Measurements from ENCODE around the gene PLA2G7.

DNA sequence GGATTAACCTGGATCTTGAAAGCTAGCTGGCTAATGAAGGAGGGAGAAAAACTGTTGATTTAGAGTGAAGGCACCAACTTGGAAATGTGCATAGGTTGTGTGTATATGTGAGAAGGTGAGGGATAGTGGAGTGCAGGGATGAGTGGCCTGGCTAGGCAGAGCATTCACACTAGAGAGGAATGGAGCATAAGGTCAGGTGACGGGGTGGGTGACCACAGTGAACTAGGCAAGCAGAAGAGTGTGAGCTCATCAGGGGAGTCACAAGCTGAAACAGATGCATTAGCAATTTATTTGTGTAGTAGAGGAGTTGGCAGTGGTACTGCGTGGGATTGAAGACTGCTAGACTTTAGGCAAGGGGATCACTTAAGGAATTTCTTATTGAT is 22.0 kb upstream of the PLA2G7 start:
- TF ChIP-seq CTCF (IDR thresholded peaks at IDR 0.05) = no peak
- TF ChIP-seq POLR2AphosphoS5 (IDR thresholded peaks at IDR 0.05) = no peak
- TF ChIP-seq POLR2A (IDR thresholded peaks at IDR 0.05) = no peak
- TF ChIP-seq EP300 (IDR thresholded peaks at IDR 0.05) = no peak
